GM18951 (cell line): Measurements from ENCODE around the gene FOXM1.

ENCODE experiments used
- POLR2A ChIP-seq: IDR thresholded peaks from 4 replicates; pipeline ENCODE4 v1.6.1; 2011; ENCODE audit warnings: mild to moderate bottlenecking; ENCODE audit not compliant: insufficient read length, insufficient read depth; ENCODE audit errors: extremely low read depth
- in situ Hi-C: fragments of 300-500 bp; cut with MboI; formaldehyde crosslinking; loops from one replicate; pipeline ENCODE4 v1.12.0; 2022; ENCODE audit warnings: low sequenced_read_pairs, mixed read lengths, inconsistent platforms; ENCODE audit not compliant: unreplicated experiment

Gene FOXM1

GRCh38 chr12:2826036-2826435 lies 50.9 kb downstream of the FOXM1 start:
- in situ Hi-C loops, result no loop called here
- TF ChIP-seq POLR2A, result no peak

- no peak for TF ChIP-seq POLR2A
- in situ Hi-C loops, result no loop called here
Measured at GRCh38 chr12:2825132-2825531, 51.8 kb downstream of the FOXM1 start.

- TF ChIP-seq POLR2A, result no peak
- in situ Hi-C loops, result no loop called here
Measured at GRCh38 chr12:2824541-2824940, 52.4 kb downstream of the FOXM1 start.

GRCh38 chr12:2823483-2823882 lies 53.5 kb downstream of the FOXM1 start:
- in situ Hi-C loops, result no loop called here
- TF ChIP-seq POLR2A, result no peak

- in situ Hi-C loops, result no loop called here
- TF ChIP-seq POLR2A, result no peak
Measured at GRCh38 chr12:2820432-2820831, 56.5 kb downstream of the FOXM1 start.

- TF ChIP-seq POLR2A, result no peak
- in situ Hi-C loops, result no loop called here
Measured at GRCh38 chr12:2819810-2820209, 57.2 kb downstream of the FOXM1 start.

GRCh38 chr12:2813214-2814185 lies 63.5 kb downstream of the FOXM1 start:
- in situ Hi-C loops, result no loop called here
- TF ChIP-seq POLR2A, result no peak

- in situ Hi-C loops, result no loop called here
- TF ChIP-seq POLR2A, result peak; percentile 98
Measured at GRCh38 chr12:2812290-2813213, 64.4 kb downstream of the FOXM1 start, which contains the start of gene ITFG2. Gene ITFG2, plus strand, starts transcription at chr12:2812668. Its CDS starts 93 bp downstream, at chr12:2812761.

- in situ Hi-C loops, result no loop called here
- no peak for TF ChIP-seq POLR2A
Measured at GRCh38 chr12:2811801-2812200, 65.2 kb downstream of the FOXM1 start.
